Thoracic aorta (tissue), 2 donors: ENCODE measurements around the gene LAMC3. TPM values are rescaled to one million over a fixed set of nuclear protein-coding genes. Genes with fewer than 3 reads are reported as not detected.

Experiments
- ATAC-seq: fragments of 150-250 bp; one replicate; pipeline ENCODE4 v1.8.0; 2017; ENCODE audit warnings: low read depth; ENCODE audit not compliant: insufficient number of reproducible peaks, low FRiP score
- DNase-seq: peaks from one replicate; pipeline ENCODE4 v3.0.0-alpha.2; 2020; ENCODE audit warnings: low spot score
- H3K27ac ChIP-seq, 2 donors: fragments of 200-600 bp; sonication (generic); 1 replicate in 1 of 2; 2 replicates in 1 of 2; pipeline ENCODE4 v1.5.1; 2016; ENCODE audit warnings: mild to moderate bottlenecking in 2 of 2, moderate library complexity in 2 of 2
- H3K27me3 ChIP-seq: fragments of 200-600 bp; sonication (generic); replicated peaks from 2 replicates; pipeline ENCODE4 v1.6.0; 2016; ENCODE audit warnings: mild to moderate bottlenecking; ENCODE audit not compliant: insufficient read depth
- H3K36me3 ChIP-seq: fragments of 200-600 bp; sonication (generic); one replicate; pipeline ENCODE4 v1.5.1; 2016
- H3K4me1 ChIP-seq, 2 donors: fragments of 200-600 bp; sonication (generic); 1 replicate in 1 of 2; 2 replicates in 1 of 2; pipeline versions ENCODE4 v1.5.1 to v1.6.0; 2016; ENCODE audit warnings: low read depth in 2 of 2, mild to moderate bottlenecking in 1 of 2; ENCODE audit not compliant: control insufficient read depth in 1 of 2
- H3K4me3 ChIP-seq: fragments of 200-600 bp; sonication (generic); 2 replicates; pipeline ENCODE4 v1.5.1; 2016; ENCODE audit warnings: mild to moderate bottlenecking
- H3K9me3 ChIP-seq: fragments of 200-600 bp; sonication (generic); 2 replicates; pipeline ENCODE4 v1.5.1; 2016
- total RNA-seq, 2 donors: library from RNA; depleted of rRNA; stranded (reverse); fragments of >200 nt; gene quantifications; one replicate each; pipeline versions ENCODE4 v1.1.0 to v1.2.3, GENCODE V29; 2016
- TF ChIP-seq, protein P1 (sequence below): fragments of 200-600 bp; sonication (generic); IDR thresholded peaks from one replicate; pipeline ENCODE4 v1.5.1; 2019; ENCODE audit warnings: antibody characterized with exemption

LAMC3 gene
- total RNA-seq, 2 donors from 2014 or later: 0.54 to 2.8 TPM

DNA sequence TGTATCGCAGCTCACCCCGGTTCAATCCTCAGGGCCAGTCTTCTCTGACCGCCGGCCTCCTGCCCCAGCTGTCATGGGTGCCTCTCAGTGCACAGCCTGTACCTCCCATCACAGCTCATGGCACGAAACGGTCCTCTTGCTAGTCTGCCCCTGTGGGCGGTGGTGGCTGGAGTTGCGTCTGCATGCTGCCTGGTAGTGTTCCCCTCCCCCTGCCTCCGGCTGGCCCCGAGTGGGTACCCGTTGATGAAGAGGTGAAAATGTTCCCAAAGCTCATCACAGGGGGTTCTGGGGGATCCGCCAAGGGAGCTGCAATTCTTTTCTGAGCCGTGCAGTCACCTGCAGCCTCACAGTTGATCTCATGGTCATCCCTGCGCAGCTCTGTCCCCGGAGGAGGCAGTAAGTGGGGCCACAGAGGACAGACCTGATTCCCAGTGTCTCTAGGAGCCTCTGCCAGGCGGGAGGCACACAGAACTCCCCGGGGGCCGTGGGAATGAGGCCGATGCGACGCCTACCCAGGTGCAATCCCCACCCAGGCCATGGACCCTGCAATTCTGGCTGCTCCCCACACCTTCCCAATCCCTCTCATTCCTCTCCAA, 35.2 kb upstream of the LAMC3 start:
- TF ChIP-seq, protein P1, sequence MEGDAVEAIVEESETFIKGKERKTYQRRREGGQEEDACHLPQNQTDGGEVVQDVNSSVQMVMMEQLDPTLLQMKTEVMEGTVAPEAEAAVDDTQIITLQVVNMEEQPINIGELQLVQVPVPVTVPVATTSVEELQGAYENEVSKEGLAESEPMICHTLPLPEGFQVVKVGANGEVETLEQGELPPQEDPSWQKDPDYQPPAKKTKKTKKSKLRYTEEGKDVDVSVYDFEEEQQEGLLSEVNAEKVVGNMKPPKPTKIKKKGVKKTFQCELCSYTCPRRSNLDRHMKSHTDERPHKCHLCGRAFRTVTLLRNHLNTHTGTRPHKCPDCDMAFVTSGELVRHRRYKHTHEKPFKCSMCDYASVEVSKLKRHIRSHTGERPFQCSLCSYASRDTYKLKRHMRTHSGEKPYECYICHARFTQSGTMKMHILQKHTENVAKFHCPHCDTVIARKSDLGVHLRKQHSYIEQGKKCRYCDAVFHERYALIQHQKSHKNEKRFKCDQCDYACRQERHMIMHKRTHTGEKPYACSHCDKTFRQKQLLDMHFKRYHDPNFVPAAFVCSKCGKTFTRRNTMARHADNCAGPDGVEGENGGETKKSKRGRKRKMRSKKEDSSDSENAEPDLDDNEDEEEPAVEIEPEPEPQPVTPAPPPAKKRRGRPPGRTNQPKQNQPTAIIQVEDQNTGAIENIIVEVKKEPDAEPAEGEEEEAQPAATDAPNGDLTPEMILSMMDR: no peak
- Histone ChIP-seq H3K27ac (no peak overlapping the region), H3K9me3 (no peaks in the 10 kb centered on the region), H3K27me3 (no peaks in the 10 kb centered on the region), H3K4me1 (no peaks in the 10 kb centered on the region), H3K4me3 (no peak overlapping the region), H3K36me3 (no peaks in the 10 kb centered on the region)
- ATAC-seq (no peak), DNase-seq (no peak)

DNA sequence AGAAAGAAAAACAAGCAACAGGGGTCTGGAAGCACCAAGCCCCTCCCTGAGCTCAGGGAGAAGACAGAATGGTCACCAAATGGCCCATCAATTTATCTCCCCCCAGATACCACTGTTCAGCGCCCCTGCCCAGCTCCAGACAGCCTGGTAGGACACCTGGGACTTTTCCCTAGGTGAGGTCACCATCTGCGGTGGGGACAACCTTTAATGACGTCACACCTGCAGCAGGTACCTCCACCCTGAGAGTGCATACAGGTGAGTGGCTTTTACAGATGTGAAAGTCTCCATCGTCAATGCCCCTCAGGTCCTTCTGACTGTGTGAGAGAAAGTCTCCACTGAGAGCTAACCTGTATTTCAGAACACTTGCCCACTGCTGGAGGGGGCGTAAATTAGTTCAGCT, 34.3 kb upstream of the LAMC3 start:
- no peaks in the 10 kb centered on the region for H3K27me3 ChIP-seq
- H3K4me3 ChIP-seq: no peak overlapping the region
- H3K27ac ChIP-seq: no peak overlapping the region
- TF ChIP-seq, protein P1: no peak
- DNase-seq (no peak), ATAC-seq (no peak)
- H3K36me3 ChIP-seq: no peaks in the 10 kb centered on the region
- no peaks in the 10 kb centered on the region for H3K9me3 ChIP-seq
- no peaks in the 10 kb centered on the region for H3K4me1 ChIP-seq

- H3K4me3 ChIP-seq: no peak overlapping the region
- no peak for DNase-seq
These were observed 33.8 kb upstream of the LAMC3 start for GRCh38 chr9:130975156-130975555.

GRCh38 chr9:130975932-130976841, 32.8 kb upstream of the LAMC3 start:
- ATAC-seq: no peak
- Histone ChIP-seq H3K27me3 (no peaks in the 10 kb centered on the region), H3K36me3 (no peaks in the 10 kb centered on the region), H3K9me3 (no peaks in the 10 kb centered on the region), H3K4me1 (no peaks in the 10 kb centered on the region), H3K4me3 (no peak overlapping the region), H3K27ac (no peak overlapping the region)
- TF ChIP-seq, protein P1: no peak
- no peak for DNase-seq

More at GRCh38 chr9:130975156-130975555, 33.8 kb upstream of the LAMC3 start:
- no peak for ATAC-seq
- no peaks in the 10 kb centered on the region for H3K4me1 ChIP-seq
- no peaks in the 10 kb centered on the region for H3K36me3 ChIP-seq
- H3K9me3 ChIP-seq: no peaks in the 10 kb centered on the region
- no peaks in the 10 kb centered on the region for H3K27me3 ChIP-seq
- TF ChIP-seq, protein P1: no peak
- H3K27ac ChIP-seq: no peak overlapping the region

GRCh38 chr9:130977811-130978221, 31.2 kb upstream of the LAMC3 start:
- no peak overlapping the region for H3K4me3 ChIP-seq
- ATAC-seq (no peak), DNase-seq (no peak)
- H3K9me3 ChIP-seq: no peaks in the 10 kb centered on the region
- no peaks in the 10 kb centered on the region for H3K4me1 ChIP-seq
- no peaks in the 10 kb centered on the region for H3K36me3 ChIP-seq
- H3K27ac ChIP-seq: no peak overlapping the region
- TF ChIP-seq, protein P1: no peak
- no peaks in the 10 kb centered on the region for H3K27me3 ChIP-seq
